Fibroblast of lung (primary cell): ENCODE measurements around the gene FHL2.

ENCODE experiments used
- EZH2 ChIP-seq: IDR thresholded peaks from 2 replicates; pipeline ENCODE4 v1.5.1; 2012; ENCODE audit warnings: low read length, control low read depth, mild to moderate bottlenecking; ENCODE audit errors: missing control alignments
- TF ChIP-seq, protein P1 (sequence below), 2 donors: IDR thresholded peaks in 1 of 2; conservative IDR thresholded peaks in 1 of 2; 1 replicate in 1 of 2; 2 replicates in 1 of 2; pipeline ENCODE4 v1.5.1; 2011 to 2012; ENCODE audit warnings: low read length in 2 of 2, control low read depth in 1 of 2, inconsistent platforms in 1 of 2, low read depth in 1 of 2, mild to moderate bottlenecking in 1 of 2

GRCh38 chr2:105384861-105385260 is 14.0 kb downstream of the FHL2 start:
- TF ChIP-seq, protein P1, sequence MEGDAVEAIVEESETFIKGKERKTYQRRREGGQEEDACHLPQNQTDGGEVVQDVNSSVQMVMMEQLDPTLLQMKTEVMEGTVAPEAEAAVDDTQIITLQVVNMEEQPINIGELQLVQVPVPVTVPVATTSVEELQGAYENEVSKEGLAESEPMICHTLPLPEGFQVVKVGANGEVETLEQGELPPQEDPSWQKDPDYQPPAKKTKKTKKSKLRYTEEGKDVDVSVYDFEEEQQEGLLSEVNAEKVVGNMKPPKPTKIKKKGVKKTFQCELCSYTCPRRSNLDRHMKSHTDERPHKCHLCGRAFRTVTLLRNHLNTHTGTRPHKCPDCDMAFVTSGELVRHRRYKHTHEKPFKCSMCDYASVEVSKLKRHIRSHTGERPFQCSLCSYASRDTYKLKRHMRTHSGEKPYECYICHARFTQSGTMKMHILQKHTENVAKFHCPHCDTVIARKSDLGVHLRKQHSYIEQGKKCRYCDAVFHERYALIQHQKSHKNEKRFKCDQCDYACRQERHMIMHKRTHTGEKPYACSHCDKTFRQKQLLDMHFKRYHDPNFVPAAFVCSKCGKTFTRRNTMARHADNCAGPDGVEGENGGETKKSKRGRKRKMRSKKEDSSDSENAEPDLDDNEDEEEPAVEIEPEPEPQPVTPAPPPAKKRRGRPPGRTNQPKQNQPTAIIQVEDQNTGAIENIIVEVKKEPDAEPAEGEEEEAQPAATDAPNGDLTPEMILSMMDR (conservative IDR thresholded peaks at IDR 0.05 in 1 of 2, IDR thresholded peaks at IDR 0.05 in 1 of 2; ENCODE audit: low read depth in 1 of 2, low read length in 2 of 2) = no peak
- TF ChIP-seq EZH2 = no peak
